HL-60/S4 (cell line): ENCODE measurements around the gene TSPAN11.
"Not testable (repeated sequence)": the region's sequence is repeated elsewhere in the genome, so short reads cannot be mapped to it uniquely, and the experiment has no call there.

ENCODE experiments used
- in situ Hi-C: fragments of 300-500 bp; cut with MboI; formaldehyde crosslinking; loops from 2 replicates; pipeline ENCODE4 v1.14.3; 2022; ENCODE audit warnings: low sequenced_read_pairs

Gene TSPAN11

GRCh38 chr12:30926243-30927221 lies at the start of gene TSPAN11:
TSPAN11 (plus strand) TSS chr12:30926748; CDS start chr12:30953992, 27,244 bp downstream.
- in situ Hi-C loops: no loop called here

- in situ Hi-C loops: no loop called here
Measured at GRCh38 chr12:30877105-30877875, 49.3 kb upstream of the TSPAN11 start.

- in situ Hi-C loops: no loop called here
Measured at GRCh38 chr12:30878024-30878423, 48.5 kb upstream of the TSPAN11 start.

- in situ Hi-C loops: no loop called here
Measured at GRCh38 chr12:30880061-30880460, 46.5 kb upstream of the TSPAN11 start.

GRCh38 chr12:30880813-30881212 lies 45.7 kb upstream of the TSPAN11 start:
- in situ Hi-C loops: no loop called here

- in situ Hi-C loops: no loop called here
Measured at GRCh38 chr12:30882706-30883105, 43.8 kb upstream of the TSPAN11 start.

- in situ Hi-C loops: no loop called here
Measured at GRCh38 chr12:30884799-30885198, 41.7 kb upstream of the TSPAN11 start.

- in situ Hi-C loops: no loop called here
Measured at GRCh38 chr12:30885321-30885720, 41.2 kb upstream of the TSPAN11 start.

- in situ Hi-C loops: no loop called here
Measured at GRCh38 chr12:30887226-30887625, 39.3 kb upstream of the TSPAN11 start.

GRCh38 chr12:30888241-30888640 lies 38.3 kb upstream of the TSPAN11 start:
- in situ Hi-C loops: no loop called here

- in situ Hi-C loops: not testable (repeated sequence)
Measured at GRCh38 chr12:30894531-30894930, 32.0 kb upstream of the TSPAN11 start.

- in situ Hi-C loops: no loop called here
Measured at GRCh38 chr12:30896461-30896860, 30.1 kb upstream of the TSPAN11 start.

- in situ Hi-C loops: no loop called here
Measured at GRCh38 chr12:30898846-30899245, 27.7 kb upstream of the TSPAN11 start.

GRCh38 chr12:30900351-30900750 lies 26.2 kb upstream of the TSPAN11 start:
- in situ Hi-C loops: no loop called here

- in situ Hi-C loops: no loop called here
Measured at GRCh38 chr12:30902001-30902400, 24.5 kb upstream of the TSPAN11 start.

GRCh38 chr12:30902596-30902995 lies 24.0 kb upstream of the TSPAN11 start:
- in situ Hi-C loops: no loop called here

- in situ Hi-C loops: no loop called here
Measured at GRCh38 chr12:30905463-30906009, 21.0 kb upstream of the TSPAN11 start.

GRCh38 chr12:30908076-30908721 lies 18.3 kb upstream of the TSPAN11 start:
- in situ Hi-C loops: no loop called here

- in situ Hi-C loops: no loop called here
Measured at GRCh38 chr12:30908722-30909348, 17.7 kb upstream of the TSPAN11 start.

GRCh38 chr12:30909349-30910037 lies 17.1 kb upstream of the TSPAN11 start:
- in situ Hi-C loops: no loop called here
